ENCODE measurements around the gene SNAPC3. TPM values are rescaled to one million over a fixed set of nuclear protein-coding genes. Genes with fewer than 3 reads are reported as not detected.

SNAPC3 gene
- polyA plus RNA-seq, 1 donor from 2014 or later: 96.6 TPM

GRCh38 chr9:15505921-15506320 lies 83.2 kb downstream of the SNAPC3 start:
- Histone ChIP-seq H3F3A (ENCODE audit: insufficient read depth, low read length, poor library complexity, severe bottlenecking) (no peaks in the 10 kb centered on the region), H3K9me2 (ENCODE audit: insufficient read depth, low read length) (no peaks in the 10 kb centered on the region), H3K36me3 (ENCODE audit: insufficient read depth, low read length) (peaks cover 27% of the 10 kb centered on the region), H3K4me3 (ENCODE audit: low read length) (no peak overlapping the region), H3K9me3 (ENCODE audit: low read length) (no peaks in the 10 kb centered on the region), H3K27ac (ENCODE audit: low read length) (no peak overlapping the region), H3K79me2 (replicated peaks; ENCODE audit: insufficient read depth, low read length) (peaks cover 67% of the 10 kb centered on the region), H3K27me3 (ENCODE audit: insufficient read depth, low read depth, low read length) (no peaks in the 10 kb centered on the region), H3K9ac (ENCODE audit: low read length) (no peak overlapping the region), H3K4me2 (ENCODE audit: low read length) (no peak overlapping the region), H2AFZ (ENCODE audit: low read depth, low read length) (no peak overlapping the region), H4K20me1 (ENCODE audit: insufficient read depth) (peaks cover 6% of the 10 kb centered on the region)
- TF ChIP-seq TAF1 (IDR thresholded peaks at IDR 0.05; ENCODE audit: low read depth): no peak
- TF ChIP-seq RAD21 (conservative IDR thresholded peaks at IDR 0.05): no peak
- no peak for TF ChIP-seq CTCF (IDR thresholded peaks at IDR 0.05; ENCODE audit: poor library complexity, severe bottlenecking)
- TF ChIP-seq EZH2 (IDR thresholded peaks at IDR 0.05; ENCODE audit: borderline replicate concordance, insufficient read depth, low read length, poor library complexity, severe bottlenecking): no peak
- no peak for TF ChIP-seq EP300 (conservative IDR thresholded peaks at IDR 0.05; ENCODE audit: poor library complexity, severe bottlenecking)
- no peak for TF ChIP-seq POLR2AphosphoS5 (IDR thresholded peaks at IDR 0.05)
- no peak for TF ChIP-seq MXI1 (conservative IDR thresholded peaks at IDR 0.05; ENCODE audit: poor library complexity, severe bottlenecking)
- no peak for TF ChIP-seq SMC3 (conservative IDR thresholded peaks at IDR 0.05; ENCODE audit: poor library complexity)
- TF ChIP-seq REST (IDR thresholded peaks at IDR 0.05; ENCODE audit: borderline replicate concordance): no peak

- Histone ChIP-seq H3K9ac (ENCODE audit: low read length) (peak overlapping the region; percentile 97), H2AFZ (ENCODE audit: low read depth, low read length) (peak overlapping the region; percentile 61), H3K36me3 (ENCODE audit: insufficient read depth, low read length) (peaks cover 14% of the 10 kb centered on the region), H3K4me2 (ENCODE audit: low read length) (peak overlapping the region; percentile 96), H4K20me1 (ENCODE audit: insufficient read depth) (peaks cover 6% of the 10 kb centered on the region), H3K27ac (ENCODE audit: low read length) (peak overlapping the region; percentile 99), H3K79me2 (replicated peaks; ENCODE audit: insufficient read depth, low read length) (peaks cover 48% of the 10 kb centered on the region), H3K27me3 (ENCODE audit: insufficient read depth, low read depth, low read length) (no peaks in the 10 kb centered on the region), H3K9me2 (ENCODE audit: insufficient read depth, low read length) (no peaks in the 10 kb centered on the region), H3K4me3 (ENCODE audit: low read length) (peak overlapping the region; percentile 76), H3K9me3 (ENCODE audit: low read length) (no peaks in the 10 kb centered on the region), H3F3A (ENCODE audit: insufficient read depth, low read length, poor library complexity, severe bottlenecking) (no peaks in the 10 kb centered on the region)
- no peak for TF ChIP-seq SMC3 (conservative IDR thresholded peaks at IDR 0.05; ENCODE audit: poor library complexity)
- TF ChIP-seq EZH2 (IDR thresholded peaks at IDR 0.05; ENCODE audit: borderline replicate concordance, insufficient read depth, low read length, poor library complexity, severe bottlenecking): no peak
- TF ChIP-seq CTCF (IDR thresholded peaks at IDR 0.05; ENCODE audit: poor library complexity, severe bottlenecking): no peak
- no peak for TF ChIP-seq MXI1 (conservative IDR thresholded peaks at IDR 0.05; ENCODE audit: poor library complexity, severe bottlenecking)
- no peak for TF ChIP-seq REST (IDR thresholded peaks at IDR 0.05; ENCODE audit: borderline replicate concordance)
- TF ChIP-seq POLR2AphosphoS5 (IDR thresholded peaks at IDR 0.05): no peak
- no peak for TF ChIP-seq RAD21 (conservative IDR thresholded peaks at IDR 0.05)
- no peak for TF ChIP-seq EP300 (conservative IDR thresholded peaks at IDR 0.05; ENCODE audit: poor library complexity, severe bottlenecking)
- TF ChIP-seq TAF1 (IDR thresholded peaks at IDR 0.05; ENCODE audit: low read depth): no peak
Measured at GRCh38 chr9:15509931-15510788, 87.5 kb downstream of the SNAPC3 start.
